Naive thymus-derived CD8-positive, alpha-beta T cell (primary cell): Measurements from ENCODE around the gene NECTIN2. TPM values are rescaled to one million over a fixed set of nuclear protein-coding genes. Genes with fewer than 3 reads are reported as not detected.

Experiments used
- ATAC-seq, 2 donors: fragments of 150-1000 bp; cut with Tn5 transposase in 1 of 2; sonication (Bioruptor Pico), chemical (Tn5 transposase) in 1 of 2; 1 replicate in 1 of 2; 2 replicates in 1 of 2; pipeline ENCODE4 v1.10.0; 2021; ENCODE audit warnings: mild to moderate bottlenecking in 2 of 2, moderate library complexity in 2 of 2
- POLR2A ChIA-PET: fragments of 350-600 bp; sonication (Branson Sonifier 250); formaldehyde crosslinking; loops from one replicate; lab custom pipeline; 2021; ENCODE audit warnings: antibody characterized with exemption; lab: Charles Lee
- DNase-seq, 10 donors: peaks; one replicate each; pipeline versions ENCODE4 v3.0.0 to v3.0.0-alpha.2; 2020 to 2022
- H3K27ac Mint-ChIP-seq, 10 donors: one replicate each; pipeline ENCODE4 v1.8.0; 2020 to 2022; ENCODE audit warnings: mild to moderate bottlenecking in 10 of 10, mixed read lengths in 10 of 10, moderate library complexity in 4 of 10, inconsistent platforms in 1 of 10
- H3K27me3 Mint-ChIP-seq, 5 donors: one replicate each; pipeline ENCODE4 v1.8.0; 2021 to 2022; ENCODE audit warnings: mixed read lengths in 5 of 5
- H3K36me3 Mint-ChIP-seq, 3 donors: one replicate each; pipeline ENCODE4 v1.8.0; 2020 to 2022; ENCODE audit warnings: mixed read lengths in 3 of 3, mild to moderate bottlenecking in 2 of 3, inconsistent platforms in 1 of 3
- H3K4me1 Mint-ChIP-seq, 4 donors: one replicate each; pipeline ENCODE4 v1.8.0; 2021 to 2022; ENCODE audit warnings: mixed read lengths in 4 of 4
- H3K4me3 Mint-ChIP-seq, 10 donors: one replicate each; pipeline ENCODE4 v1.8.0; 2020 to 2022; ENCODE audit warnings: mild to moderate bottlenecking in 10 of 10, mixed read lengths in 10 of 10, moderate library complexity in 6 of 10, inconsistent platforms in 1 of 10
- H3K9me3 Mint-ChIP-seq, 9 donors: one replicate each; pipeline ENCODE4 v1.8.0; 2020 to 2022; ENCODE audit warnings: mixed read lengths in 9 of 9, mild to moderate bottlenecking in 3 of 9, inconsistent platforms in 1 of 9, moderate library complexity in 1 of 9
- polyA plus RNA-seq, 3 donors: library from polyadenylated mRNA; unstranded; fragments of 300-500 nt; fragmentation: Illumina TruSeq; gene quantifications; one replicate each; pipeline ENCODE4 v1.2.3, GENCODE V29; 2021
- total RNA-seq, 8 experiments: library from RNA in 2 of 8; stranded (reverse) in 2 of 8; gene quantifications; one replicate each; pipeline ENCODE4 v1.2.3 and lab custom pipeline; 2021 to 2026

NECTIN2 gene
- total and polyA plus RNA-seq, 5 experiments from 2014 or later: 0.42 to 0.93 (median 0.47) TPM; not detected in 2

GRCh38 chr19:44809577-44810233 lies 36.4 kb upstream of the NECTIN2 start:
- Mint-ChIP-seq H3K4me1 (peaks cover 0 to 13% (median 9%) of the 10 kb centered on the region in 4 donors), H3K9me3 (no peaks in the 10 kb centered on the region), H3K27ac (peak overlapping the region in 1 of 10 donors; percentile 37), H3K4me3 (peak overlapping the region in 5 of 10 donors; percentile 26 to 72 (median 41)), H3K36me3 (no peaks in the 10 kb centered on the region), H3K27me3 (peaks cover 4 to 48% (median 21%) of the 10 kb centered on the region in 5 donors)
- POLR2A ChIA-PET: interaction anchor here (1.2 kb wide), 1 partner anchor 13 kb away, joined by 4 read pairs; no protein-coding TSS in a partner anchor
- ATAC-seq (no peak), DNase-seq (no peak)

- Mint-ChIP-seq H3K27me3 (peaks cover 4 to 48% (median 21%) of the 10 kb centered on the region in 5 donors), H3K4me3 (no peak overlapping the region), H3K4me1 (peaks cover 0 to 13% (median 9%) of the 10 kb centered on the region in 4 donors), H3K27ac (no peak overlapping the region), H3K9me3 (no peaks in the 10 kb centered on the region), H3K36me3 (no peaks in the 10 kb centered on the region)
- no peak for DNase-seq
- POLR2A ChIA-PET: no interaction called here
- ATAC-seq: no peak
Observed at GRCh38 chr19:44810234-44811121, 35.6 kb upstream of the NECTIN2 start.

GRCh38 chr19:44811122-44811419 lies 35.0 kb upstream of the NECTIN2 start:
- POLR2A ChIA-PET: no interaction called here

GRCh38 chr19:44812142-44812718 lies 33.9 kb upstream of the NECTIN2 start:
- peaks cover 0 to 13% (median 9%) of the 10 kb centered on the region in 4 donors for H3K4me1 Mint-ChIP-seq
- DNase-seq: no peak
- H3K4me3 Mint-ChIP-seq: no peak overlapping the region
- POLR2A ChIA-PET: no interaction called here
- no peak for ATAC-seq
- peaks cover 4 to 48% (median 21%) of the 10 kb centered on the region in 5 donors for H3K27me3 Mint-ChIP-seq
- no peaks in the 10 kb centered on the region for H3K9me3 Mint-ChIP-seq
- no peak overlapping the region for H3K27ac Mint-ChIP-seq
- H3K36me3 Mint-ChIP-seq: no peaks in the 10 kb centered on the region

More at GRCh38 chr19:44811122-44811419, 35.0 kb upstream of the NECTIN2 start:
- no peaks in the 10 kb centered on the region for H3K9me3 Mint-ChIP-seq
- H3K4me1 Mint-ChIP-seq: peaks cover 0 to 13% (median 9%) of the 10 kb centered on the region in 4 donors
- peaks cover 4 to 48% (median 21%) of the 10 kb centered on the region in 5 donors for H3K27me3 Mint-ChIP-seq
- no peak overlapping the region for H3K27ac Mint-ChIP-seq
- no peak for ATAC-seq
- H3K36me3 Mint-ChIP-seq: no peaks in the 10 kb centered on the region
- H3K4me3 Mint-ChIP-seq: peak overlapping the region in 1 of 10 donors; percentile 38
- no peak for DNase-seq

GRCh38 chr19:44813070-44813840 lies 32.8 kb upstream of the NECTIN2 start:
- H3K4me3 Mint-ChIP-seq: no peak overlapping the region
- ATAC-seq: no peak
- peaks cover 4 to 43% (median 21%) of the 10 kb centered on the region in 5 donors for H3K27me3 Mint-ChIP-seq
- POLR2A ChIA-PET: no interaction called here
- H3K4me1 Mint-ChIP-seq: peaks cover 0 to 11% (median 7%) of the 10 kb centered on the region in 4 donors
- DNase-seq: no peak
- H3K36me3 Mint-ChIP-seq: no peaks in the 10 kb centered on the region
- H3K9me3 Mint-ChIP-seq: no peaks in the 10 kb centered on the region
- no peak overlapping the region for H3K27ac Mint-ChIP-seq

GRCh38 chr19:44813841-44814470 lies 32.1 kb upstream of the NECTIN2 start:
- POLR2A ChIA-PET: no interaction called here
- H3K4me3 Mint-ChIP-seq: no peak overlapping the region
- no peak for ATAC-seq
- H3K4me1 Mint-ChIP-seq: peaks cover 0 to 8% (median 3%) of the 10 kb centered on the region in 4 donors
- H3K27ac Mint-ChIP-seq: peak overlapping the region in 1 of 10 donors; percentile 35
- no peaks in the 10 kb centered on the region for H3K36me3 Mint-ChIP-seq
- H3K27me3 Mint-ChIP-seq: peaks cover 4 to 43% (median 21%) of the 10 kb centered on the region in 5 donors
- no peaks in the 10 kb centered on the region for H3K9me3 Mint-ChIP-seq
- DNase-seq: no peak

- Mint-ChIP-seq H3K27ac (peak overlapping the region in 1 of 10 donors; percentile 35), H3K9me3 (no peaks in the 10 kb centered on the region), H3K4me1 (peaks cover 0 to 3% (median 0%) of the 10 kb centered on the region in 4 donors), H3K27me3 (peaks cover 4 to 39% (median 21%) of the 10 kb centered on the region in 5 donors), H3K4me3 (no peak overlapping the region), H3K36me3 (no peaks in the 10 kb centered on the region)
- POLR2A ChIA-PET: no interaction called here
- ATAC-seq (no peak), DNase-seq (no peak)
Observed at GRCh38 chr19:44814517-44814916, 31.6 kb upstream of the NECTIN2 start.

- Mint-ChIP-seq H3K27ac (peak overlapping the region in 2 of 10 donors; percentile 9 to 76), H3K4me1 (peaks cover 0 to 2% (median 0%) of the 10 kb centered on the region in 4 donors), H3K4me3 (no peak overlapping the region), H3K36me3 (no peaks in the 10 kb centered on the region), H3K9me3 (no peaks in the 10 kb centered on the region), H3K27me3 (peaks cover under 1 to 21% (median 17%) of the 10 kb centered on the region in 5 donors)
- ATAC-seq (no peak), DNase-seq (no peak)
- POLR2A ChIA-PET: no interaction called here
Observed at GRCh38 chr19:44816301-44816700, 29.8 kb upstream of the NECTIN2 start.

GRCh38 chr19:44817725-44818465 lies 28.2 kb upstream of the NECTIN2 start:
- H3K27ac Mint-ChIP-seq: peak overlapping the region in 1 of 10 donors; percentile 83
- ATAC-seq: no peak
- H3K9me3 Mint-ChIP-seq: no peaks in the 10 kb centered on the region
- peaks cover 0 to 2% (median 0%) of the 10 kb centered on the region in 4 donors for H3K4me1 Mint-ChIP-seq
- POLR2A ChIA-PET: no interaction called here
- DNase-seq: no peak
- H3K36me3 Mint-ChIP-seq: no peaks in the 10 kb centered on the region
- H3K27me3 Mint-ChIP-seq: peaks cover 0 to 15% (median 8%) of the 10 kb centered on the region in 5 donors
- no peak overlapping the region for H3K4me3 Mint-ChIP-seq

GRCh38 chr19:44818466-44819031 lies 27.5 kb upstream of the NECTIN2 start:
- Mint-ChIP-seq H3K27ac (peak overlapping the region in 1 of 10 donors; percentile 9), H3K4me3 (no peak overlapping the region), H3K27me3 (peaks cover 0 to 15% (median 7%) of the 10 kb centered on the region in 5 donors), H3K36me3 (no peaks in the 10 kb centered on the region), H3K4me1 (peaks cover 0 to 2% (median 0%) of the 10 kb centered on the region in 4 donors), H3K9me3 (no peaks in the 10 kb centered on the region)
- ATAC-seq (no peak), DNase-seq (no peak)
- POLR2A ChIA-PET: no interaction called here

- no peak overlapping the region for H3K4me3 Mint-ChIP-seq
- H3K27me3 Mint-ChIP-seq: peaks cover 0 to 7% (median under 1%) of the 10 kb centered on the region in 5 donors
- no peak overlapping the region for H3K27ac Mint-ChIP-seq
- ATAC-seq (no peak), DNase-seq (no peak)
- H3K4me1 Mint-ChIP-seq: peaks cover 0 to 2% (median 0%) of the 10 kb centered on the region in 4 donors
- no peaks in the 10 kb centered on the region for H3K36me3 Mint-ChIP-seq
- POLR2A ChIA-PET: interaction anchor here (0.6 kb wide), 1 partner anchor 262 kb away, joined by 3 read pairs; no protein-coding TSS in a partner anchor
- no peaks in the 10 kb centered on the region for H3K9me3 Mint-ChIP-seq
Observed at GRCh38 chr19:44819246-44819832, 26.8 kb upstream of the NECTIN2 start.
